Mucosa of gallbladder (tissue), 1 donor: ENCODE data around the gene MC2R. TPM values are rescaled to one million over a fixed set of nuclear protein-coding genes. Genes with fewer than 3 reads are reported as not detected.
A peak's percentile ranks its signal among the peaks of the same experiment; 100 is the strongest.

Experiments used
- DNase-seq: peaks from one replicate; pipeline ENCODE4 v3.0.0-alpha.2; 2020; ENCODE audit warnings: low spot score
- total RNA-seq: library from RNA; stranded (reverse); gene quantifications from one replicate; pipeline ENCODE4 v1.2.1, GENCODE V29; 2021
- donor health status: DM: no; HTN: no; CAD: no.

MC2R gene
- total RNA-seq, 1 donor from 2014 or later = not detected

DNA sequence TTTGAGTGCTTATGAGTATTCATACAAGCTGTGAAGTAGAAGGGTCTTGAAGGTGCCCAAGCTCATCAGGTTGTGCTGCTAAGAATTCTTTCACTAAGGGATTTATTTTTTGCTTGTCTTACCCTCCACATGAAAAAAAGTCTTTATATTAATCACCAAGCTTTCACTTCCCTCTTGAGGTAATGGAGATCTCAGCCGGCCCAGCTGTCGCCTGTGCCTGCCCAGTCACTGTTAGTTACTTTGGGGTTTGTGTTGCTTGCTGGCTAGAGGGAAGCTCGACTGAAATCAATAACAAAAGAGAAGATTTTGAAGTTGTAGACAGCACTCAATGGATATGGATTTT, 21.9 kb downstream of the MC2R start:
- DNase-seq = no peak

DNA sequence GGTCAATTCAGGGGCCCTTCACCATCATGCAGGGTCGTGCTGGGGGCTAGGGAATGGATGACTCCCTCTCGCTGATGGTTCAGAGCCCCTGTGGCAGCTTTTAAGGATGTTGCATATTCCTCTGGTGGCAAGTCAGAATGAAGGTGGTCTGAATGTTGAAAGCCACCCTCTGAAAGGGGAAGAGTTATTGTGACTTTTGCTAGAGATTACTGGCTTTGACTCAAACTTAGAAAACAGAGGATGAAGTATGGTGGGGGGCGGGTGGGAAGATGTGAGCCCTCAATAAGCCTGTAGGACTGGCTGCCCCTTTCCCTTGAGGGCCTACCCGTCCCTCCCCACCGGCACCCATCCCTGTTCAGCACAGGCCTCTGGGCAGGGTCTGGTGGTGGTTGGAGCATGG, 23.2 kb downstream of the MC2R start:
- DNase-seq = no peak

DNA sequence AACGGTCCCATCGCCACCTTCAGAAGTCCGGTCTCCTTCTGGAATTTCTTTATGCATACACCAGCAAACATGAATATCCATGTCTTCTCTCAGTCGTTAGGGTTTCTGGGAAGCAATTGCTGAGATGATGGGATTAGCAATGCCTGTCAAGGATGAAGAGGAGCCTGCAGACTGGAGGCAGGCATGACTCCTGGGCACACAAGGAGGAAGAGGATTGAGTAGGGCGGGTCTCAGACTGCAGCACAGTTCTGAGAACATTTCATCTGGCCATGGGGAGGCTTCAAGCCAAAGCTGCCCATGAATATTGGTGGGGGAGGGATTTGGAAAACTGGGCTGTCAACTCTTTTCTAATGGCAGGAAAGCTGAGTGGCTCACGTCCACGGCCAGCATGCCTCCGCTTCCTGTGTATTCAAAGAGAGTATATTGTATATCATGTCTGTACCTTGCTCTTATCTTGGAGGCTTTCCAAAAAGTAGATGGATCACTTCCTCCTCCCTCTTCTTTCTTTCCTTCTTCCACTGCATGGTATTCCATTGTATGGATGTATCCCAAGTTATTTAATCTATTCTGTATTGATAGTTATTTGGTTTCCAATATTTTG, 24.5 kb downstream of the MC2R start:
- no peak for DNase-seq

DNA sequence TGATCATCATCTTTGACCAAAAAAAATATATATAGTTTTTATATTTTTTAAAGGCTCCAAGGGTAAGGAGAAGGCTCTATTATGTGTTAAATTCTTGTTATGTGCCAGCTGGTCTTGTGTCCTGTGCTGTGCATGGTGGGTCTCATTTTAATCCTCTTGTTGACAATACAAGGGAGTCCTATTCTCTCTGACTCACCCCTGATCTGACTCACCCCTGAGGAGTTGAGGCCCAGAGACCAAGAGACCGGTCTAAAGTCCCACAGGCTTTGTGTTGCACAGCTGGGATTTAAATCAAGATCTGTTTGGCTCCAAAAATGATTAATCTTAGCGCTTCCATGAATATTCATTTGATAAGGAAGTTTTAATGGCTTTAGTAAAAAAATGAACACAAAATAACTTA, 25.7 kb downstream of the MC2R start:
- no peak for DNase-seq

DNA sequence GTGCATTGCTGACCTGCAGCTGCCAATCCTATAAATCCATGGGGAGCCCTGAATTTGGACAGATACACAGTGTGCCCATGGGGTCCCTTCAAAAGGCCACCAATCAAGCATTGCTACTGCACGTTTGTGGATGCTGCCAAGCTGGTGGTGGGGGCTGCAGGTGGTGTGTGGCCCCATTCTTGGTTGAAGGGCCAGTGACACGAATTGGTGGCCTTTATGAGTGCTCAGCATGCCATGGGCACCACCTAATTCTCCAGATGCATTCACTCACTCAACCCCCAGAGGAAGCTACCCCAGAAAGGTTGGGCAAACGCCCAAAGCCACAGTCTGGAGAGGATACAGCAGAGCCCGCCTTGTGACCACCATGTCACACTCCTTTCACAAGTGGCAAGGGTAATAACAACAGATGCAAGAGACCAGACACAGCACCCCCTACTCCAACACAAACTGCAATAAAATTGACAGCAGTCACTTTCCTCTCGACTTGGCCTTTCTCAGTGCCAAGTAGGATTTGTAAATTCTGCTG, 27.1 kb downstream of the MC2R start:
- DNase-seq = no peak

DNA sequence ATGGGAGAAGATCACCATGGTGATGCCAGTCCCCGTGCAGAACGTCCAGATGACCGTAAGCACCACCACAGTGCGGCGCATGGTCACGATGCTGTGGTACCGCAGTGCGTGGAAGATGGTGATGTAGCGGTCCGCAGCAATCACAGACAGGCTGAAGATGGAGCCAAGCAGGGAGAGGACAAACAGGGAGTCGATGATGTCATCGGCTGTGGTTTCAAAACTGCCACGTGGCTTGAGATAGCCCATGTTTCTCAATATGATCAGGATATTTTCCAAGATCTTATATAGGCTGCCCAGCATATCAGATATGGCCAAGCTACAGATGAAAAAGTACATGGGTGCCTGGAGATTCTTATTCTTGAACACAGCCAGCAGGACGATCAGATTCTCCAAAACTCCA, 30.3 kb downstream of the MC2R start:
- no peak for DNase-seq

DNA sequence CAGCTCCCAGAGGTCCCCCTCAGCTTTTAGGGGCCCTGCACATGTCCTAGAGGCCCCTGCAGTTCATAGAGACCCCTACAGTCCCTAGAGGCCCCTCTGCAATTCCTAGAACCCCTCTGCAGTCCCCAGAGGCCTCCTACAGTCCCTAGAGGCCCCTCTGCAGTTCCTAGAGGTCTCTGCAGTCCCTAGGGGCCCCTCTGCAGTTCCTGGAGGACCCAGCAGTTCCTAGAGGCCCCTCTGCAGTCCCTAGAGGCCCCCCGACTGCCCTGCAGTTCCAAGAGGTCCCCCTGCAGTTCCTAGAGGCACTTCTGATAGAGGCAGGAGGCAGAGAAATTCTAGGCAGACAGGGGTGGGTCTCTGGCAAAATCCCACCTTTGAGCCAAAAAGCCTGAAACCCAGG, 35.4 kb downstream of the MC2R start:
- no peak for DNase-seq

DNA sequence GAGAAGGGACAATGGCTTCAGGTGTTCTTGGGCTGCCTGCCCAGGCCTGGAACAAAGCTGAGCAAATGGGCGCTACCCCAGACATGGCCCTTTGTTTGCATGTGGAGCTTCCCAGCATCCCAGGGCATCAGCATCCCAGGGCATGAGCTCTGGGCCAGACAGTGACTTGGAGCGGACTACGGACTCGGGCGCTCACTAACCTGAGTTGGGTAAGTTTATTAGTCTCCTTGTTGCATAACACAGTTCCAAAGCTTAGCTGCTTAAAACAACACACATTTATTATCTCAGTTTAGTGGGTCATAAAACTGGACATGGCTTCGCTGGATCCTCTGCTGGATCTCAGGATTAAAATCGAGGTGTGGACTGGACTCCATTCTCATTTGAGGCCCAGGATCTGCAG, 35.8 kb downstream of the MC2R start:
- no peak for DNase-seq

DNA sequence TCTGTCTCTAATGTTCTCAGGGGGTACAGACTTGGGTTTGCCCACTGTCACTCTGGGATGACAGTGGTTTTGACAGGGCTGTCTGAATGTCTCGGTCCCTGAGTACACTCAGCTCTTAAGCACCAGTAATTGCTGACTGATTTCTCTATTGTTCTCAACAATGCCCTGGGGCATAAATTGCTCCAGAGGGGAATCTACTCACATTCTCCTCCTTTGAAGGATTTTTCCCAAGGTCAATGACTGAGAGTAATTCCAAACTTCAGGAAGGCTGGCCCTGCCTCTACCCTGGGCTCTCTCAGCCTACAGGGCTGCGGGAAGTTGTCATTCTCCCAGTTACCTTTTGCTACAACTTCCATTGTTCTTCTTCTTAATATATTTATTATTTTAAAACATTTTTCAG, 36.5 kb downstream of the MC2R start:
- no peak for DNase-seq

DNA sequence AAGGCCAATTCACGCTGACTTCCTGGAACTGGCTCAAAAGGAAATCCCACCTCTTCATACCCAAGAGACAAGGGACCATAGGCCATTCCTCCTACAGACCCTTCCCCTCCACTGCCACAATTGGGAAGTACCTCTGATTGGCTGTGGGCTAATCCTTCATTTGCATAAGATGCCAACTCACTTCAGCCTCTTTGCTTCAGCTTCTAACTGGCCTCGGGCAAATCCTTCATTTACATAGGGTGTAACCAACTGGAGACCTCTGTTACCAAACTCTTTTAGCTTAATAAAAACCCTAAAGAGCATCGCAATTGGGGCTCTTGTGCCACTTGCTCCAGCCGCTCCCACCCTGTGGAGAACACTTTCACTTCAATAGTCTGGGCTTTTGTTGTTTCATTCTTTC, 38.2 kb downstream of the MC2R start:
- no peak for DNase-seq

DNA sequence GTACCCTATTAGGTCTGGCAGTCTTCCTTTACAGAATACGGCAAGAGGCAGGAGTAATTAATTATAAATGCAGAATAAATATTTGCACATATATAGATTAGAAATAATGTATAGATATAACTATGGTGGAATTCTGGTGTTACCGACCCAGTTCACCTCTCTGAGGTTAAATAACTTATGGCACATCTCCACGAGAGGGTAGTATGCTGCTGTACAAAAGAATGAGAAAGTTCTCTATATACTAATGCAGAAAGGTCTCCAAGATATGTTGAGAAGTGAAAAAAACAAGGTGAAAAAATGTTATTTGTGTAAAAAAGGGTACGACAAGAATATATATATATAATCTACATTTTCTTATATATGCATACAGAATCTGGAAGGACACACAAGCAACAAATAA, 40.8 kb downstream of the MC2R start:
- DNase-seq = no peak

DNA sequence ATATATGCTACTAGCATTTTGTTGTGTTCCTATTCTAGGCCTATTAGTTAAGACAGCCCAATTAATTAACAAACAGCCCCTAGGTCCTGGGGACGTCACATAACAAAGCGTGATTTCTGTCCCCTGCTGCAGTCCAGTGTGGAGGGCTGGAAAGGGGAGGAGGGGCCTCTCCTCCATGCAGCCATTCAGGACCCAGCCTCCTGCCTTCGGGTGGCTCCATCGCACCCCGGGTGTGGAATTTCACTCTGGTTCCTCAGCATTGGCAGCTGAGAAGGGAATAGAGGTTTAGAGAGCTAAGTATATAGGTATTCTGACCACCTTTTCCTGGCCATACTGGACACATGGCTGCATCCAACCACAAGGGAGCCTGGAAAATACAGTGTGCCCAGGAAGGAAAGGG, 42.4 kb downstream of the MC2R start:
- DNase-seq = no peak

DNA sequence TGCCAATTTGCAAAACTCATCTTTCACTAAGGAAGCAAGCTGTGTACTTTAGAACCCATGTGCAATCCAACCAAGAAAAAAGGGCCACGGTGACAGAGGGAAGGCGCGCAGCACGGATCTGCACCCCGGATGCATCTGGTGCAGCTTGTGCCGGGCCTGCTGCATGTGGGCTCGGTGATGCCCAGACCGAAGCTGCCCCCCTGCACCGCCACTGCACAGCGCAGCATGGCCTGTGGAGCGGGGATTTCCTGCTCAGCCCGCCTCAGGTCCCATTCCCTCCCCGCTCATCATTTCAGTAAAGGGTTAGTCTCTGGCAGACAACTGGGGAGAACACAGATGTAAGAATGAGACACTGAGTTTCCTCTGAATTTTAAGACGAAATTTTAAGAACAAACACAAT, 43.0 kb downstream of the MC2R start:
- DNase-seq = no peak

DNA sequence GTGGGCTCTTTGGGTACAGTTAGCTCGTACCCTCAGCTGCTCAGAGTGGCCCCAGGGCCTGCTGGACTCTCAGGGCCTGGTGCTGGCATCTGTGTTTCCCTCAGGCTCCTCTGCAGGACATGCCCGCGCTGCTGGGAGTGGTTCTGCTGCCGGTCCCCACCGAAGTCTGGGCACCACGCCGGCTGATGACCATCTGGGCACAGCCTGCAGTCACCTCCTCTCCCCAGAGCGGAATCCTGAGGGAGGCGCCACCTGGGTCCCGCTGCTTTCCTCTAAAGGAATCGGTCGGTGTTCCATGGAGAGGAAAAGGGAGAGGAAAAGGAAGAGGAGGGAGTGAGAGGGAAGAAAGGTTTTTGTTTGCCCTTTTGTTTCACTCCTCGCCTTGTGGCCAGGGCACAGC, 43.6 kb downstream of the MC2R start:
- no peak for DNase-seq

DNA sequence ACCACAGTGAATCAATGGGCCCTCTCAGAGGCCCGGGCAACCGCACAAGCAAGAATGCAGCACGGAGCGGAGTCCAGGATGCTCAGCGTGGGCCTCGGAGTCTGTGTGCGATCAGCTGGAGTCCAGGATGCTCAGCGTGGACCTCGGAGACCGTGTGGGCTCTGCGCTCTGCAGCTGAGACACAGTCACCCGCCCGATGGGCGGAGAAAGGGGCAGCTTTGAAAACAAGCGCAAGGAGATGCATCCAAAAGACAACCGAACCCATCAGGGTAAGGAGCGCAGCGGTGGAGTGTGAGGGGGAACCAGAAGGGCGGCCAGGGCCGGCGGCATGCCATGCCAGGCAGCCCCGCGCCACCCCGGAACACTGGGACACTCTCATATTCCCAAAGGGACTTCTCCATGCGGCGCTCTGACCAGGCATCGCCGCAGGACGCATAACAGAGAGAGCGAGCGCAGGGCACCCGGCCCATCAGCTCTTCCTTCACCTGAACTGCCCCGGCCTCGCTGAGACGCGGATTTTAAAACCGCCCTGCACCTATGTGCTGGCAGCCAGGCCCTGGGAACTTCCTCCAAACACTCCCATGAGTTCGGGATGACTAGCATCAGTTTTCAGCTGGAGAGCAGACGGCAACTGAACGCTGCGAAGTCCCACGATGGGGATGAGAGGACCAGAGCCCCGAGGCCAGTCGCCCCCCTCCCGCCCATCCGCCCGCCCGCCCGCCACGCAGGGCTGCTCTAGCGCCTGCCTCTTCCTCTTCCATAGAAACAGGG, 46.6 kb downstream of the MC2R start:
- no peak for DNase-seq

DNA sequence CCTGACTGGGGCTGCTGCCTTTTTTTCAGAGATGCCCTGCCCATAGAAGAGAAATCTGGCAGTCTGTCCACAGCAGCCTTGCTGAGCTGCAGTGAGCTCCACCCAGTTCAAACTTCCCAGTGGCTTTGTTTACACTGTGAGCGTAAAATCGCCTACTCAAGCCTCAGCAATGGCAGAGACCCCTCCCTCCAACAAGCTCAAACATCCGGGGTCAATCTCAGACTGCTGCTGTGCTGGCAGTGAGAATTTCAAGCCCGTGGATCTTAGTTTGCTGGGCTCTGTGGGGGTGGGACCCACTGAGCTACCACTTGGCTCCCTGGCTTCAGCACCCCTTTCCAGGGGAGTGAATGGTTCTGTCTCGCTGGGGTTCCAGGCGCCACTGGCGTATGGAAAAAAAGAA, 52.4 kb downstream of the MC2R start:
- peak; percentile 12 for DNase-seq

DNA sequence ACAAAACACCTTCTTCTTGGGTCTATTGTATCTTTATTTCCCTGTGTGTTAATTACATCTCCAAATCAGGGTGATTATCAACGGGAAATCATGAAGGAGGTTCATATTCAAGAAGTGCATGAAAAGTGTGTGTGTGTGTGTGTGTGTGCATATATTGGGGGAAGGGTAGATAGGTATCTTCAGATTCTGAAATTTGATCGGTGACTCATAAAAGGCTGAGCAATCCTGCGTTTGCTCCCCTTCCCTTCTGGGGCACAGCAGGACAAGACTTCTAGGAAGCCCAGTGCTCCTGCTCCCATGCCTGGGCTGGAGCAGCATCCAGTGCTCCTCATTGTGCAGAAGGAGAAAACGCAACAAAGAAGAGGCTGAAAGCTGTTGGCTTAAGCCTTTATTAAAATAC, 65.5 kb downstream of the MC2R start:
- no peak for DNase-seq

DNA sequence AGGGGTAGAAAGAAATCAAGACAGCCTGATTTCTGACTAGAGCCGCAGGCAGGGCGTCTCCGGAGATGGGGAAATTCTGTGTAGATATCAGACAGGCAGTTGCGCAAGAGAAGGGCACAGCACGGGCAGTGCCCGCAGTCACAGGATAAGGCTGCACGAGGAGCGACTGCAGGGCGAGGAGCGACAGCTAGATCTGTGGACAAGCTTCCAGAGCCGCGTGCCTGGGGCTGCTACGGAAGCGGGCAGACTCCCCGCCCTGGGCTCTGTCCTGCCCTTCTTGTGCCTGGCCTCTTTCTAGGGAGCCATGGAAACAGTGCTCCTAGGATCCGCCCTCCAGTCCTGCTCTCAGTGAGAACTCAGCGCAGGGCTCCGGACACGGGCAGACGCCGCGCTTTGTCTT, 78.8 kb downstream of the MC2R start:
- DNase-seq = no peak

DNA sequence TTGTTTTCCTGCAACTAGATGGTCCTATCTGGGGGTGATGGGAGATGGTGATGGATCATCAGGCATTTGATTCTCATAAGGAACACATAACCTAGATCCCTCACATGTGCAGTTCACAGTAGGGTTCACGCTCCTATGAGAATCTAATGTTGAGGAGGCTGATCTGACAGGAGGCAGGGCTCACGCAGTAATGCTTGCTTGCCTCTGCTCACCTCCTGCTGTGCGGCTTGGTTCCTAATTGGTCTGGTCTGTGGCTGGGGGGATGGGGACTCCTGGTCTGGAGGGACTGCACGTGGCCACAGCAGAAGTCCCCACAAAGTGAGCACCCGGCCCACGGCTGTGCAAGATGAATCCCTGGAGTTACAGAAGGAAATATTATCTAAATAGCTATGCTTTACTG, 80.1 kb downstream of the MC2R start:
- DNase-seq = no peak

DNA sequence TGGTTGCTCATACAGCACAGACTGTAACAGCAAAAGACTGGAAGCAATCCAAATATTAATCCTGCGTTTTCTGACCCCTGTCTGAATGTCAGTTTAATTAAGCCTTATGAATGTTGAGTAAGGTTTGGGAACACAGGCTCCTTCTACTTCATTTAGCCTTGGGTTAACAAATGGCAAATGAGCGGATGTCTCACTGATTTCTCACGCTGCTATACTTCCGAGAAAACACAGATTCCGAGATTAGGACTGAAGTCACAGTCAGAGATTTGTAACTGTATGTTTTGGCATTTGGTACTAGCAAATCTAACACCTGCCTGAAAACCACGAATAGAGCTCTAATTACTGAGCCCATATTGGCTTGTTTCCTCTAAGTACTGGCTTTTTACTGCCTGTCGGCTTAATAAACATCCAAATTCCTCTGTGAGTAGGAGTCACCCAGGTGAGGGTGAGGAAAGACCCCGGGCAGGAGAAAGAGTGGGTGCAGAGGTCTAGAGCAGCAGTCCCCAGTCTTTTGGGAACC, 80.8 kb downstream of the MC2R start:
- no peak for DNase-seq
